GM12892 (cell line): Measurements from ENCODE around the gene PAPPA.

Experiments
- POLR2A ChIP-seq: IDR thresholded peaks from 2 replicates; pipeline ENCODE4 v1.6.1; 2011; ENCODE audit warnings: low read depth, low read length, control low read depth
- TAF1 ChIP-seq: IDR thresholded peaks from 2 replicates; pipeline ENCODE4 v1.6.1; 2011; ENCODE audit warnings: low read depth, mild to moderate bottlenecking, control low read depth, low read length, borderline replicate concordance

DNA sequence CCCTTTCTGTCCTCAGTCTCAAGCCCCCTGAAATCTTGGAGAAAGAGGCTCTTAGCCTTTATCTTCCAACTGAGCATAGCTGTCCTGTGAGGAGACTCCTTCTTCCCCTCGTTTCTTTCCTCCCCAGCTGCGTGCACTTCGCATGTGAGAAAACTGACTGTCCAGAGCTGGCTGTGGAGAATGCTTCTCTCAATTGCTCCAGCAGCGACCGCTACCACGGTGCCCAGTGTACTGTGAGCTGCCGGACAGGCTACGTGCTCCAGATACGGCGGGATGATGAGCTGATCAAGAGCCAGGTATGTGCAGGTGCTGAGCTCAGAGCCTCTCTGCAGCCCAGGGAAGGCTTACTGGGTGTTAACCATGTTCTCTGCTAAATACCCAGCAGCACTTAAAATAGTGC is 190.8 kb downstream of the PAPPA start:
- TF ChIP-seq TAF1 (no peak), POLR2A (no peak)
